H1 (cell line): Measurements from ENCODE around the gene CDH22. TPM values are rescaled to one million over a fixed set of nuclear protein-coding genes. Genes with fewer than 3 reads are reported as not detected.

Experiments used
- CTCF ChIA-PET: fragments of 300-600 bp; sonication (Branson Sonifier 250); formaldehyde crosslinking; loops from one replicate; lab custom pipeline; 2021; ENCODE audit not compliant: partially characterized antibody; lab: Charles Lee
- POLR2A ChIA-PET: fragments of 300-600 bp; sonication (Branson Sonifier 250); formaldehyde crosslinking; loops from one replicate; lab custom pipeline; 2021; ENCODE audit warnings: inconsistent platforms; ENCODE audit not compliant: partially characterized antibody; lab: Charles Lee
- DNase-seq, 2 experiments: peaks; one replicate each; pipeline versions ENCODE4 v3.0.0 to v3.0.0-alpha.2; 2010 to 2022; ENCODE audit warnings: low spot score in 2 of 2, low read depth in 1 of 2, mixed read lengths in 1 of 2
- FAIRE-seq: peaks from 2 replicates; lab custom pipeline; 2011; peaks lifted over from hg19 to GRCh38; lab: Jason Lieb, UNC
- H2AFZ ChIP-seq: 2 replicates; pipeline ENCODE4 v1.8.1; 2012; ENCODE audit warnings: low read length, inconsistent platforms
- H2AK5ac ChIP-seq: 2 replicates; pipeline ENCODE4 v1.6.1; 2013; ENCODE audit warnings: low read depth, low read length
- H2BK120ac ChIP-seq: replicated peaks from 2 replicates; pipeline ENCODE3; 2013; ENCODE audit warnings: low read depth, low read length, inconsistent platforms
- H2BK12ac ChIP-seq: 2 replicates; pipeline ENCODE4 v1.6.1; 2013; ENCODE audit warnings: low read depth, low read length
- H2BK15ac ChIP-seq: 2 replicates; pipeline ENCODE4 v1.6.1; 2013; ENCODE audit warnings: low read length
- H2BK20ac ChIP-seq: 2 replicates; pipeline ENCODE4 v1.6.1; 2013; ENCODE audit warnings: low read length
- H2BK5ac ChIP-seq: 2 replicates; pipeline ENCODE4 v1.6.1; 2013; ENCODE audit warnings: low read depth, low read length
- H3K14ac ChIP-seq: 2 replicates; pipeline ENCODE4 v1.6.1; 2013; ENCODE audit warnings: inconsistent platforms; ENCODE audit not compliant: insufficient read length
- H3K18ac ChIP-seq: 2 replicates; pipeline ENCODE4 v1.6.1; 2013; ENCODE audit warnings: low read length; ENCODE audit errors: extremely low read depth
- H3K23ac ChIP-seq: 2 replicates; pipeline ENCODE4 v1.6.1; 2013; ENCODE audit warnings: inconsistent platforms; ENCODE audit not compliant: insufficient read length
- H3K23me2 ChIP-seq: 2 replicates; pipeline ENCODE4 v1.6.1; 2013; ENCODE audit warnings: low read depth, low read length
- H3K27ac ChIP-seq: 2 replicates; pipeline ENCODE4 v1.6.1; 2011; ENCODE audit warnings: low read depth, low read length, inconsistent platforms
- H3K27me3 ChIP-seq, 4 experiments: replicated peaks in 1 of 4; 1 replicate in 1 of 4; 2 replicates in 3 of 4; pipeline versions ENCODE4 v1.6.1 to v1.8.1; 2011 to 2013; ENCODE audit warnings: low read length in 3 of 4, mild to moderate bottlenecking in 3 of 4, inconsistent platforms in 2 of 4, mixed read lengths in 2 of 4, moderate library complexity in 1 of 4; ENCODE audit not compliant: control insufficient read depth in 3 of 4, insufficient read depth in 3 of 4; ENCODE audit errors: extremely low read depth in 1 of 4
- H3K36me3 ChIP-seq, 4 experiments: 2 replicates each; pipeline versions ENCODE4 v1.6.1 to v1.8.1; 2011 to 2013; ENCODE audit warnings: mild to moderate bottlenecking in 4 of 4, low read length in 3 of 4, moderate library complexity in 2 of 4, control low read depth in 1 of 4, inconsistent platforms in 1 of 4; ENCODE audit not compliant: insufficient read depth in 4 of 4, control insufficient read depth in 2 of 4
- H3K4ac ChIP-seq: replicated peaks from 2 replicates; pipeline ENCODE3; 2013; ENCODE audit warnings: low read length, low read depth, mixed read lengths, inconsistent platforms; ENCODE audit not compliant: insufficient read length
- H3K4me1 ChIP-seq, 4 experiments: replicated peaks in 1 of 4; 1 replicate in 1 of 4; 2 replicates in 3 of 4; pipeline versions ENCODE4 v1.6.1 to v1.8.1; 2011 to 2013; ENCODE audit warnings: low read length in 3 of 4, inconsistent platforms in 2 of 4, mixed read lengths in 1 of 4; ENCODE audit not compliant: insufficient read depth in 4 of 4, control insufficient read depth in 3 of 4
- H3K4me2 ChIP-seq, 2 experiments: 2 replicates each; pipeline versions ENCODE4 v1.6.1 to v1.8.1; 2011 to 2013; ENCODE audit warnings: low read depth in 2 of 2, low read length in 2 of 2, control low read depth in 1 of 2, inconsistent platforms in 1 of 2, mild to moderate bottlenecking in 1 of 2; ENCODE audit not compliant: insufficient read depth in 1 of 2
- H3K4me3 ChIP-seq, 4 experiments: fragments of 200-600, 300-600 bp in 1 of 4; sonication (generic), shearing (Covaris generic), sonication (Bioruptor Twin) in 1 of 4; 2 replicates each; pipeline versions ENCODE4 v1.5.1 to v1.8.1; 2011 to 2016; ENCODE audit warnings: low read length in 4 of 4, low read depth in 3 of 4, control low read depth in 2 of 4, inconsistent platforms in 2 of 4, mild to moderate bottlenecking in 2 of 4, mixed read lengths in 1 of 4, moderate library complexity in 1 of 4; ENCODE audit not compliant: insufficient read depth in 2 of 4; ENCODE audit errors: extremely low read depth in 1 of 4
- H3K56ac ChIP-seq: replicated peaks from 2 replicates; pipeline ENCODE3; 2013; ENCODE audit warnings: low read depth, mild to moderate bottlenecking, mixed read lengths, low read length, inconsistent platforms; ENCODE audit not compliant: insufficient read length
- H3K79me1 ChIP-seq: 2 replicates; pipeline ENCODE4 v1.6.1; 2013; ENCODE audit warnings: low read depth, low read length, control low read depth
- H3K79me2 ChIP-seq, 2 experiments: 2 replicates each; pipeline versions ENCODE4 v1.6.1 to v1.8.1; 2012 to 2013; ENCODE audit warnings: low read length in 2 of 2, mild to moderate bottlenecking in 2 of 2, inconsistent platforms in 1 of 2; ENCODE audit not compliant: insufficient read depth in 2 of 2, control insufficient read depth in 1 of 2
- H3K9ac ChIP-seq, 4 experiments: replicated peaks in 1 of 4; 1 replicate in 1 of 4; 2 replicates in 3 of 4; pipeline versions ENCODE4 v1.6.1 to v1.8.1; 2011 to 2013; ENCODE audit warnings: low read depth in 3 of 4, low read length in 3 of 4, control low read depth in 2 of 4, mild to moderate bottlenecking in 2 of 4, moderate library complexity in 2 of 4, inconsistent platforms in 1 of 4; ENCODE audit errors: extremely low read depth in 1 of 4
- H3K9me3 ChIP-seq, 2 experiments: 2 replicates each; pipeline versions ENCODE4 v1.6.1 to v1.8.1; 2012 to 2013; ENCODE audit warnings: mild to moderate bottlenecking in 2 of 2, moderate library complexity in 2 of 2, control low read depth in 1 of 2, inconsistent platforms in 1 of 2, low read depth in 1 of 2, low read length in 1 of 2, mixed read lengths in 1 of 2; ENCODE audit not compliant: insufficient read depth in 2 of 2
- H4K20me1 ChIP-seq, 2 experiments: replicated peaks in 1 of 2; 2 replicates each; pipeline versions ENCODE3 to v1.8.1; 2011 to 2013; ENCODE audit warnings: inconsistent platforms in 2 of 2, low read length in 2 of 2, mild to moderate bottlenecking in 1 of 2; ENCODE audit not compliant: insufficient read depth in 2 of 2, control insufficient read depth in 1 of 2
- H4K5ac ChIP-seq: 2 replicates; pipeline ENCODE4 v1.6.1; 2013; ENCODE audit warnings: low read length, low read depth, mixed read lengths, inconsistent platforms; ENCODE audit not compliant: insufficient read length
- H4K8ac ChIP-seq: 2 replicates; pipeline ENCODE4 v1.8.0; 2013; ENCODE audit warnings: mild to moderate bottlenecking, moderate library complexity, low read length, inconsistent platforms; ENCODE audit not compliant: insufficient read depth; ENCODE audit errors: extremely low read depth
- H4K91ac ChIP-seq: replicated peaks from 2 replicates; pipeline ENCODE3; 2013; ENCODE audit warnings: low read length, mixed read lengths, inconsistent platforms; ENCODE audit not compliant: insufficient read length
- BACH1 ChIP-seq: IDR thresholded peaks from 2 replicates; pipeline ENCODE4 v1.6.1; 2012; ENCODE audit warnings: low read length, improper control_type of control experiment
- BCL11A ChIP-seq, 2 experiments: IDR thresholded peaks; one replicate each; pipeline ENCODE4 v1.6.1; 2011; ENCODE audit warnings: low read depth in 2 of 2, low read length in 2 of 2, mild to moderate bottlenecking in 2 of 2
- CBX5 ChIP-seq: fragments of 300-800, 300-1000 bp; sonication (generic); IDR thresholded peaks from 2 replicates; pipeline ENCODE4 v1.7.1; 2016; ENCODE audit warnings: antibody characterized with exemption, low read length, low read depth
- CHD2 ChIP-seq: IDR thresholded peaks from 2 replicates; pipeline ENCODE4 v1.6.1; 2012; ENCODE audit warnings: low read length, improper control_type of control experiment
- HDAC2 ChIP-seq, 2 experiments: fragments of 300-600 bp in 1 of 2; sonication (generic) in 1 of 2; IDR thresholded peaks; 2 replicates each; pipeline ENCODE4 v1.6.1; 2011 to 2012; ENCODE audit warnings: low read depth in 2 of 2, low read length in 2 of 2, mild to moderate bottlenecking in 2 of 2, moderate library complexity in 2 of 2, borderline replicate concordance in 1 of 2, inconsistent platforms in 1 of 2
- KDM5A ChIP-seq: fragments of 200-600 bp; IDR thresholded peaks from 2 replicates; pipeline ENCODE4 v1.7.1; 2012; ENCODE audit warnings: mild to moderate bottlenecking, low read length, inconsistent platforms, mixed read lengths
- RBBP5 ChIP-seq: IDR thresholded peaks from 2 replicates; pipeline ENCODE4 v1.7.1; 2012; ENCODE audit warnings: low read depth, mild to moderate bottlenecking, inconsistent platforms, low read length, moderate library complexity, borderline replicate concordance
- SP1 ChIP-seq: IDR thresholded peaks from 2 replicates; pipeline ENCODE4 v1.6.1; 2011; ENCODE audit warnings: low read depth, low read length
- TAF1 ChIP-seq: IDR thresholded peaks from 2 replicates; pipeline ENCODE4 v1.6.1; 2011; ENCODE audit warnings: mild to moderate bottlenecking, low read depth, low read length
- YY1 ChIP-seq: IDR thresholded peaks from 2 replicates; pipeline ENCODE4 v1.6.1; 2011; ENCODE audit warnings: low read depth, mild to moderate bottlenecking, low read length
- WGBS, 2 experiments: shearing (Covaris generic) in 1 of 2; methylation state at CpG; one replicate each; pipeline versions ENCODE4 v1.1.6 to v1.1.7; 2013 to 2015; ENCODE audit warnings: low lambda C conversion rate in 2 of 2, mixed read lengths in 2 of 2, inconsistent platforms in 1 of 2, low coverage in 1 of 2, missing lambda C conversion rate in 1 of 2; ENCODE audit not compliant: insufficient replicate concordance in 2 of 2, insufficient coverage in 1 of 2, insufficient read length in 1 of 2; ENCODE audit errors: extremely low coverage in 1 of 2, missing lambda C conversion rate in 1 of 2; 5-methylcytosine and 5-hydroxymethylcytosine counted together
- polyA plus RNA-seq, 7 experiments: library from polyadenylated mRNA; depleted of rRNA in 3 of 7; stranded (reverse) in 5 of 7; unstranded in 2 of 7; fragments of >200 nt in 5 of 7; fragments of 200-250 nt in 2 of 7; gene quantifications; 1 replicate in 5 of 7; 2 replicates in 1 of 7; 4 replicates in 1 of 7; pipeline versions ENCODE4 v1.2.1 to v1.2.3, GENCODE V29; 2011 to 2013; ENCODE audit warnings: missing spikeins in 2 of 7, mixed read lengths in 2 of 7
- total RNA-seq: library from RNA; stranded (reverse); fragmentation: NEBNext Ultra II Directional; extraction: Animal tissue kit (Norgen Biotek cat#: 25700); gene quantifications from 2 replicates; pipeline ENCODE4 v1.2.1, GENCODE V29; 2021
- TF ChIP-seq, protein P1 (sequence below): IDR thresholded peaks from 2 replicates; pipeline ENCODE4 v1.6.1; 2011; ENCODE audit warnings: low read depth, mild to moderate bottlenecking, low read length; ENCODE audit not compliant: insufficient read depth
- TF ChIP-seq, protein P2 (sequence below): IDR thresholded peaks from 2 replicates; pipeline ENCODE4 v1.6.1; 2012; ENCODE audit warnings: low read length, inconsistent platforms

Gene CDH22
- total and polyA plus RNA-seq, 2 of the 8 experiments (the other 6 are each of a cell fraction or from before 2014, with no cell fraction given) = 0.35 to 0.39 TPM

DNA sequence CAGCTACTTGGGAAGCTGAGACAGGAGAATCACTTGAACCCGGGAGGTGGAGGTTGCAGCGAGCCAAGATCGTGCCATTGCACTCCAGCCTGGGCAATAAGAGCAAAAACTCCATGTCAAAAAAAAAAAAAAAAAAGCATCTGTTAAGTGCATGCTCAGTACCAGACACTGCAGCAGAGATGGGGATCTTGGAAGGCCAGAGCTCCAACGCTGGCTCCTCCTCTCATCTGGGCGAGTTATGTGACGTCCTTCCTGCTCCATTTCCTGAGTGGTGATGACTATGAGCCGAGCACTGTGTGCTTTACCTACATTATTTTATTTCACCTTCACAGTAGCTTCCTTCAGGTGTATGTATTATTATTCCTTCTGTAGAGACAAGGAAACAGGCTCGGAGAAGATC lies 38.5 kb upstream of the CDH22 start:
- Histone ChIP-seq H3K4me1 (peaks cover 0 to 28% (median 19%) of the 10 kb centered on the region in 4 experiments; a peak in 6 of 7 replicates), H2BK5ac (no peak overlapping the region), H3K23ac (no peak overlapping the region), H3K79me1 (no peaks in the 10 kb centered on the region), H4K5ac (no peak overlapping the region), H4K20me1 (peaks cover 7% of the 10 kb centered on the region in 2 experiments), H3K79me2 (no peaks in the 10 kb centered on the region), H3K18ac (no peak overlapping the region), H3K36me3 (0 out of 8 replicates have a peak, but pooled peaks cover 0 to under 1% (median 0%) of the 10 kb centered on the region in 4 experiments), H3K27me3 (peaks cover 0 to 10% (median 6%) of the 10 kb centered on the region in 4 experiments; a peak in 5 of 7 replicates), H2BK15ac (no peak overlapping the region), H3K4ac (no peak overlapping the region), H2BK120ac (no peak overlapping the region), H2BK12ac (peak overlapping the region; percentile 68; the same call in 1 of the 2 replicates), H4K8ac (no peak overlapping the region), H3K9me3 (no peaks in the 10 kb centered on the region), H3K23me2 (peaks cover 4% of the 10 kb centered on the region; the same call in 1 of the 2 replicates), H3K56ac (no peak overlapping the region), H3K14ac (no peak overlapping the region), H3K4me2 (no peak overlapping the region), H4K91ac (no peak overlapping the region), H2BK20ac (no peak overlapping the region), H2AK5ac (no peak overlapping the region), H3K4me3 (no peak overlapping the region), H3K9ac (no peak overlapping the region), H2AFZ (no peak overlapping the region), H3K27ac (no peak overlapping the region)
- ChIA-PET POLR2A (interaction anchor here (1.1 to 2.2 kb wide), 5 partner anchors 9 to 218 kb away, joined by 3 to 10 read pairs (median 3); no protein-coding TSS in a partner anchor), CTCF (interaction anchor here (0.5 to 10.9 kb wide), 11 partner anchors 14 to 219 kb away, joined by 3 to 214 read pairs (median 3); partner anchors contain the start of gene CDH22)
- FAIRE-seq = no peak
- no peak for DNase-seq
- 89% methylated on average over 8 of the region's 8 CpGs; no CpG with 5 or more reads in 1 of the 2 experiments for WGBS, 2 experiments
- TF ChIP-seq, protein P1, sequence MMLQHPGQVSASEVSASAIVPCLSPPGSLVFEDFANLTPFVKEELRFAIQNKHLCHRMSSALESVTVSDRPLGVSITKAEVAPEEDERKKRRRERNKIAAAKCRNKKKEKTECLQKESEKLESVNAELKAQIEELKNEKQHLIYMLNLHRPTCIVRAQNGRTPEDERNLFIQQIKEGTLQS = no peak
- no peak for TF ChIP-seq TAF1
- TF ChIP-seq BACH1 = no peak
- TF ChIP-seq CBX5 = no peak
- no peak for TF ChIP-seq YY1
- no peak for TF ChIP-seq BCL11A (IDR thresholded peaks at IDR 0.05; ENCODE audit: low read depth in 2 of 2, low read length in 2 of 2)
- TF ChIP-seq SP1 = no peak
- no peak for TF ChIP-seq RBBP5
- TF ChIP-seq HDAC2 (IDR thresholded peaks at IDR 0.05; ENCODE audit: borderline replicate concordance in 1 of 2, low read depth in 2 of 2, low read length in 2 of 2) = no peak
- TF ChIP-seq, protein P2, sequence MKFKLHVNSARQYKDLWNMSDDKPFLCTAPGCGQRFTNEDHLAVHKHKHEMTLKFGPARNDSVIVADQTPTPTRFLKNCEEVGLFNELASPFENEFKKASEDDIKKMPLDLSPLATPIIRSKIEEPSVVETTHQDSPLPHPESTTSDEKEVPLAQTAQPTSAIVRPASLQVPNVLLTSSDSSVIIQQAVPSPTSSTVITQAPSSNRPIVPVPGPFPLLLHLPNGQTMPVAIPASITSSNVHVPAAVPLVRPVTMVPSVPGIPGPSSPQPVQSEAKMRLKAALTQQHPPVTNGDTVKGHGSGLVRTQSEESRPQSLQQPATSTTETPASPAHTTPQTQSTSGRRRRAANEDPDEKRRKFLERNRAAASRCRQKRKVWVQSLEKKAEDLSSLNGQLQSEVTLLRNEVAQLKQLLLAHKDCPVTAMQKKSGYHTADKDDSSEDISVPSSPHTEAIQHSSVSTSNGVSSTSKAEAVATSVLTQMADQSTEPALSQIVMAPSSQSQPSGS = no peak
- no peak for TF ChIP-seq CHD2
- TF ChIP-seq KDM5A = no peak
